ENCODE results near the gene NMB. TPM values are rescaled to one million over a fixed set of nuclear protein-coding genes. Genes with fewer than 3 reads are reported as not detected.
"Not testable (repeated sequence)": the region's sequence is repeated elsewhere in the genome, so short reads cannot be mapped to it uniquely, and the experiment has no call there.

NMB gene
- total RNA-seq, result 3.2 and 3.7 TPM in 2 replicates

DNA sequence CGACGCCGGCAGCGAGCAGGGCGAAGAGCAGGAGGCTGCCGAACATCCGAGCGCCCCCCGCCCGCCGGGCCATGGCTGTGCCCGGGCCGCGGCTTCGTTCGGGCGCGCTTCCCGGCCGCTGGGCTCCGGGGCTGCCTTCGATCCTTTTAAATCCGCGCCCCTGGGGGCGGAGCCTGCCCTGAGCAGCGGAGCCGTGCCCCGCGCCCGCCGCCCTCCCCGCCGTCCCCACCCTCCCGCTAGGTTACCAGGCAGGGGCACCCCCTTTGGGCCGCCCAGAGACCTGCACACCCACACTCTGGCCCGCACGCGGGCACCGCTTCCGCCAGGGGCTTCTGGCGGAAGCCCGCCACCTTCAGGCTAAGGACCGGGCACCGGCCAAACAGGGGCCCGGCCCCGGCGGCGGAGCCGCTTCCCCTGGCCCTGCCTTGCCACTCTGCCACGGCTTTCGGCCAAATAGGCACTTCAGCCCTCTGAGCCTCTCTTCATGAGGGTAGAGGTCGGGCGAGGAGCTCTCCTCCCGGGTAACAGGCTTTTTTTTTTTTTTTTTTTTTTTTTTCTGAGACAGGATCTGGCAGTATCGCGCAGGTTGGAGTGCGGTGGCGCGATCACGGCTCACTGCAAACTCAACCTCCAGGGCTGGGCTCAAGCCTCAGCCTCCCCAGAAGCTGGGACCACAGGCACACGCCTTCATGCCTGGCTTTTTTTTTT lies at the start of gene NMB:
Gene NMB, minus strand, starts transcription at position 120 of the 708 bp plus-strand sequence. Its CDS starts 47 bp downstream, at position 73.
- intact Hi-C loops (cut with micrococcal nuclease), result loop anchor here (1.0 kb wide), 2 partner anchors 57 to 270 kb away; no protein-coding TSS in a partner anchor

DNA sequence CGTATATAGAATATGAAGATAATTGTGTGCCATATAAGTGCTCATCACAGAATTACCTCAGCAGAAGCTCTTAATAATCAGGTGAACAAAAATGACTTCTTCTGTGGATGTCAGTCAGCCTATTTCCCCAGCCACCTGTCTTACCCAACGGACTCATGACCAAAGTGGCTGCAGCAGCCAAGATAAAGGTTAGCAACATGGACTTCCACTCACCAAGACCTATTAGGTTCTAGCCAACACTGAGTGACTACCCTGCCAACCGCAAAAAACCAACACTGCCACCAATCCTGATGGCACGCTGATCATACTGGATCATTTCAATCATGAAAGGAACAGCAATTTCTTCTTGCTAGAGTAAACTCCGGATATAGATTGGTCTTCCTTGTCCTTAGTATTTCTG lies 45.8 kb upstream of the NMB start:
- intact Hi-C loops (cut with micrococcal nuclease), result no loop called here

DNA sequence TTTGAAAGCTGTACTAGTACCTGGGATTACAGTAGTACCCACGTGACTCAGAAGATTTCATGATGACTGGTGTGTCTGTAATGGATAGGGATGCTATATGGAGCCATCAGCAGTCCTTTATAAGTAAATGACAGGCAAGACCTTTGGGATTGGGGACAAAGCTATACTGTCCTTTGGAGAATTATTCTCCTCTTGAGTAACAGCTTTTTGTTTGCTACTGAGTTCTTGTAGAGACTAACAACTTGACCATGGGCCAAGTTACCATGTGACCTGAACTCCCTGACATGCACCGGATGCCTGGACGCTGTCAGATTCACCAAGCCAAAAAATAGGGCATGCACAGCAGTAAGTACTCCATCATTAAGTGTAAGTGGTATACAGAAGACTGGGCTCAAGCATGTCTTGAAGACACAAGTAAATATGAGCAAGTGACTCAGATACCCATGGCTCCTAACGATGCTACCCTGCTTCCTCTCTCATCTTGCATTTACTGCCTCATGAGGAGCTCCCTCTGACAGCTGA lies 45.0 kb upstream of the NMB start:
- intact Hi-C loops (cut with micrococcal nuclease), result no loop called here

DNA sequence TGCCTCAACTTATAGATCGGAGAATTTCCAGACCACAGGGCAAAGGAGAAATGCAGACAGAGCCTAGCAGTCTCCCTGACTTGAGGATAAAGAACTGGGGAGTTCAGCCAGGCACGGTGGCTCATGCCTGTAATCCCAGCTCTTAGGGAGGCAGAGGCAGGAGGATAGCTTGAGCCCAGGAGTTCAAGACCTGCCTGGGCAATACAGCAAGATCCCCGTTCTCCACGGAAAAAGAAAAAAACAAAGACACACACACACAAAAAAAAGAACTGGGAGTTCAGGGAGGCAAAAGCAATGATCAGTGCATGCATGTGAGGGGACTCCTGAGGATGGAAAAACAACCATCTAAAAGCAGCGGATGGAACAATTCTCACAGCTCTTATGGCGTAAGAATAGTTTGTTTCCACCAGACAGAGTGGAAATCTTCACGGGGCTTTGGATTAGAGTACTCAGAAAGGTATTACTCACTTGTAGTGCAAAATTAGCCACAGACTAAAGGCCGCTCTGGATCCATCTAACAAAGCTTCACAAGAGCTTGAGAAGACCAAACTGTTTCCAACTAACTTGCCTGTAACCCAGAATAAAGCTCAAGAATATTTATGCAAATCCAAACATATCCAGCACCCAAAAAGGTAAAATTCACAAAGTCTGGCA lies 41.7 kb upstream of the NMB start:
- intact Hi-C loops (cut with micrococcal nuclease), result no loop called here

DNA sequence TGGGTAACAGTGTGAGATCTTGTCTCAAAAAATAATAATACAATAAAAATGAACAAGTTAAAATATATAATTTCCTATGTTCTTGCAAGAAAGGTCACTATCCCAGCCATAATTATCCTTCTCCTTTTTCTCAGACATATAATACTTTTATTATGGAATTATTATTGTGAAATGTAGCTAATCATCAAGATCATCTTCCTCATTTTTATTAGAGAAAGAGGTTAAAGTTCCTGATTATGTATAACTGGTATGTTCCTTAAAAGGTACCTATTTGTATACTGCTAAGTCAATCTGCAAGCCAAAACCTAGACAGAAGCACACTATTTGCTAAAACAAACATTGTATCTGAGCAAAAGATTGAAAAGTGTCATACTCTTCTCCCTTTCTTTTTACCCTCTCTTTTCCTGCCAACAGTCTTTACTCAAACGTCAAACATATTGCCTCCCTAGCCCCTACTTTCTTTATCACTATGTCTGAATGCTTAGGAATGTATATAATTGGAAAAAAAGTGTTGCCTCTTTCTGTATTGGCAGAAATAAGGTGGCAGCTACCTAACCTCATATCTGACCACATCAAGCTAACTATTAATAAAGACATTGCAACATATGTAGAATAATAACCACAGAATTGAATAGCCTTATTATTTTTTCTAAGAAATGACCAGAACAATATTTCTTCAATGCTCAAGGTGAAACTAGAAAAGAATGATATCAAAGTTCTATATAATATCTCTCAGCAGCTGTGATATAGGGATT lies 39.4 kb upstream of the NMB start:
- intact Hi-C loops (cut with micrococcal nuclease), result no loop called here

DNA sequence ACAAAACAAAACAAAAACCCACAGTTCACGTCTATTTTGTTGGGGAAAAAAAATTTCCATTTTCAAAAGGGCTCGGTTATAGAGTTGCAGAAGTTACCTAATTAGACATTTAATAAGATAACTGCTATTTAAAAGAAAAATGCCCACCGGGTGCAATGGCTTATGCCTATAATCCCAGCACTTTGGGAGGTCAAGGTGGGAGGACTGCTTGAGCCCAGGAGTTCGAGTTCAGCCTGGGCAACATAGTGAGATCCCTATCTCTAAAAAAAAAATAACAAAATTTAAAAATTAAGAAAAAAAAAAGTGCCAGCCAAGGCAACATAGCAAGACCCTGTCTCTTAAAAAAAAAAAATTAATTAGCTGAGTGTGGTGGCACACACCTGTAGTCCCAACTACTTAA lies 38.8 kb upstream of the NMB start:
- intact Hi-C loops (cut with micrococcal nuclease), result no loop called here

- intact Hi-C loops (cut with micrococcal nuclease), result no loop called here
These were observed 32.3 kb upstream of the NMB start for GRCh38 chr15:84690342-84690741.

- intact Hi-C loops (cut with micrococcal nuclease), result no loop called here
These were observed 31.9 kb upstream of the NMB start for GRCh38 chr15:84689858-84690257.

GRCh38 chr15:84686446-84686845 lies 28.4 kb upstream of the NMB start:
- intact Hi-C loops (cut with micrococcal nuclease), result not testable (repeated sequence)

DNA sequence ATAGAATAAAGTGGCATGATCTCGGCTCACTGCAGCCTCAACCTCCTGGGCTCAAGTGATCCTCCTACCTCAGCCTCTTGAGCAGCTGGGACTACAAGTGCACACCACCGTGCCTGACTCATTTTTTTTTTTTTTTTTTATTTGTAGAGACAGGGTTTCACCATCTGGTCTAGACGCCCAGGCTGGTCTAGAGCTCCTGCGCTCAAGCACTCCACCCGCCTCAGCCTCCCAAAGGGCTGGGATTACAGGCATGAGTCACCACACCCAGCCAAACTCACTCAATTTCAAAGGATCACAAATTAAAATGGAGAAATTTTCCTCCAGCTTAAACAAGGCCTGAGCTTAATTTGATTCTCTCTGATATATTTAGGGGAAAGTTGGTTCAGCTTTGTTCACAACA lies 27.3 kb upstream of the NMB start:
- intact Hi-C loops (cut with micrococcal nuclease), result no loop called here

DNA sequence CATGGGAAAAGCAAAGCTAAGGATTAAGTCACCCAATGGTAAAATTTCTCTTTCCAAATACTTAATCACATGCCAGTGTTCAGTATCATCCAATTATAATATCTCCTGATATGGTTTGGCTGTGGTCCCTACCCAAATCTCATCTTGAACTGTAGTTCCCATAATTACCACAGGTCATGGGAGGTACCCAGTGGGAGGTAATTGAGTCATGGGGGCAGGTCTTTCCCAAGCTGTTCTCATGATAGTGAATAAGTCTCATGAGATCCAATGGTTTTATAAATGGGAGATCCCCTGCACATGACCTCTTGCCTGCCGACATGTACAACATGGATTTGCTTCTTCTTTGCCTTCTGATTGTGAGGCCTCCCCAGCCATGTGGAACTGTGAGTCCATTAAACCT lies 26.1 kb upstream of the NMB start:
- intact Hi-C loops (cut with micrococcal nuclease), result no loop called here

DNA sequence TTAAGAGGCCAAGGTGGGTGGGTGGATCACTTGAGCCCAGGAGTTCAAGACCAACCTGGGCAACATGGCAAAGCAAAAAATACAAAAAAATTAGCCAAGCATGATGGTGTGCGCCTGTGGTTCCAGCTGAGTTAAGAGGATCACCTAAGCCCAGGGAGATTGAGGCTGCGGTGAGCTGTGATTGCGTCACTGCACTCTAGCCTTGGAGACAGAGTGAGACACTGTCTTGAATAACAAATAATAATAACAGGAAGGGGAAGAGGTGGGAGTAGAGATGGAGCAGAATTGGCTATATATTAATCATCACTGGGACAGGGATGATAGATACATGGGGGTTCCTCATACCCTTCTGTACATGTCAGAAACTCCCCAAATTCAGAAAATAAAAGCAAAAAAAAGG lies 23.8 kb upstream of the NMB start:
- intact Hi-C loops (cut with micrococcal nuclease), result no loop called here

DNA sequence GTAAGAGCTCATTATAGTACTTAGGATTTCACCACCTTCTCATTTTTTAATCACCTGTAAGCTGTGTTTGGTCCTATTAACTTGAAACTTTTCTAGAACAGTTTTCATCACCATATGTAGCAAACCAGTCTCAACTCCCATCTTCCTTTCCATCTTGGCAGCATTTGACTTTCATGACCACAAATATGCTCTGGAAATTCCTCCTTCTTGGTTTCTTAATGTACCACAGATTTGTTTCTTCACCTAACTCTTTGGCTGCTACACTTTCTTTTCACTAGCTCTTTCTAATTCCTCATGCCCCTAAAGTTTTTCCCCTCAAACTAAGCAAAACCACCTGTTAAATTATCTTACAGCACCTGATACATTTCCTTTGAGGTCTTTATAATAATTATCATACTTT lies 13.2 kb upstream of the NMB start:
- intact Hi-C loops (cut with micrococcal nuclease), result no loop called here

- intact Hi-C loops (cut with micrococcal nuclease), result no loop called here
These were observed 11.7 kb upstream of the NMB start for GRCh38 chr15:84669726-84670125.

DNA sequence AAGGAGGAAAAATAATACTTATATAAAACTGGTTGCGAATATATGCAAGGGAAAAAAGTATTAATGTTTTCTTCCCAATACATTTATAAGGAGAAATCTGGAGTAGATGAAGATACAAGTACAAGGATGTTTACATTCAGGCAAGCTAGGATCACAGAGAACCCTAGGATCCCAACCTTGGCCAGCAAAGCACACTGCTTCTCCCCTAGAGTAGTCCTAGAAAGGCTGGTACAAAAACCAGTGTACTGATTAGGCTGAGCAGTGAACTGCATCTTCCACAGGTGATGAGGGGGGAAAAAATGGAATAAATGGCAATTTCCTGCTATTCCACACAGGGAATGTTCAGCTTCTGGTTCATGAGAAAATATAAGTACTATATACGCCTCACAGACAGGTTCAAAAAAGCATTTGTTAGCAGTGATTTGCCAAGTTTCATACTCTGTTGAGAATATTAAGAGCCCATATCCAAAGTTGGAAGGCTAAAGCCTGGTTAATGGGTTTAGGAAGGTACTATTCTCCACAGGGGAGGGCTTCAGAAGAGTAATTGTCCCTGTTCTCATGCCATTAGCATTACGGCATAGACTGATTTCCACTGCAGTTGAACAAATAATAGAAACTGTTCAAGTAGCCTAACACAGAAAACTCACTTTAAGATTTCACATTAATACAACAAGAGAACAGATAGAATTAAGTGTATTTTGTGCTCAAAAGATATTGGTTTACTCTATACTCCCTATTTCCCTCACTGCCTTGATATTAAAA lies 10.4 kb upstream of the NMB start:
- intact Hi-C loops (cut with micrococcal nuclease), result no loop called here

- intact Hi-C loops (cut with micrococcal nuclease), result no loop called here
These were observed 8.4 kb upstream of the NMB start for GRCh38 chr15:84666373-84666772.

- intact Hi-C loops (cut with micrococcal nuclease), result no loop called here
These were observed 3.0 kb upstream of the NMB start for GRCh38 chr15:84661001-84661400.

DNA sequence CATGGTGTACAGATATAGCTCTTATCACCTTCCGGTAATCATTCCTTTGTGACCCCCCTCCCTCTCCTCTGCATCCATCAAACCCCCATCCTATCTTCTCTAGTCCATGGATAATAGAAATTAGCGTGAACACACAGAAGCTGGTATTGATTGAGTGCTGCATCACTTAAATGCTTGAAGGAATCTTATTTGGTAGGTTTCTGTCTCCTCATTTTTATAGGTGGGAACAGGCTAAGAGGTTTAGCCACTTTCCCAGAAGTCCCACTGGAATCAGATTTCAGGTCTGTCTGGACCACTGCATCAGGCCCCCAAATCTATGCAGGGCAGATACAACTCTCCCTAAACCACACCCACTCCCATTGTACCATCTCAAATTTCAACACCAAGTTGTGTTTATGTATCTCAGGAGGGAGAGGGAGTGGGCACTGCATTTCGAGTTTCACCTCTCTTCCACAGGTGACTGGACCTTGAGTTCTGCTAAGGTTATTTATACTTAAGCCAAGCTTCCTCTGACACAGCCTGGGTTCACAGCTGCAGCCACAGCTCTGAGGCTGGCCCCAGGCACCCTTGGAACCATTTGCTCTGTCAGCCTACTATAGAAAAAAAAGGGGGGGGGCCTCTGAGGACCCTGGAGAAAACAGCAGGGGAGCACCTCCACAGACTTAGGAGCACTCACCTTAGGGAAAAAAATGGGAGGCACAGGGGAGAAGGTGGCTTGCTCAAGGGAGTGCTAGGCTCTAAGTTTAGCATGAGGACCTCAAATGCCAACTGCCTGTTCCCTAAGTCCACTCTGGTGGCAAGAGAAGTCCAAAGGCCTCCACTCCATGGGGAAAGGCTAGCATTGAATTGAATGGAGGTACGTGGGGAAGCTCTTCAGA lies 2.1 kb upstream of the NMB start:
- intact Hi-C loops (cut with micrococcal nuclease), result no loop called here

DNA sequence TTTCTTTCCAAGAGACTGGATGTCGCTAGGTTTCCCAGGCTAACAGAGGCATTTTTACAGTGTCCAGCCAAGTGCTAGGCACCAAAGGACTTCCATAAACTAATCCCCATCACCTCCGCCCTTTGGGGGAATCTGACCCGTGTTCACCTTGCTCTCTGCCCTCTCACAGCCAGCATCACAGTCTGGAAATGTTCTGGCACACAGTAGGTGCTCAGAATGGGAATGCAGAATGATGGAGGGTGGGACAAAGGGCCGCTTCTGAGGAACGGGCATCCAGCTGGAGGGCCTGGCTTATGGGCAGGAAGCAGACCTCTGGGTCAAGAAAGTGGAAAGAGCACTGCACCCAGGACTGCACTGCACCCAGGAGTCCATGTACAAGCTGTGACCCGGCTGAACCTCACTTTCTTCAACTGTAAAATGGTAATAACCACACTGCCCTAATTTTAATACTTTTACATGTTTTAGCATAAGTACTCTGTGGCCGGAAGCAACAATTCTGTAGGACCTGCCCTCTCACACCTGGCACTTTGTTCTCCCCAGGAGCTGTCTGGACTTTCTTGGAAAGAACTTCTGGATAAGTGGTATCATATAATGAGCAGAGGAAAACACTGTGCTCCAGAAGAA lies 901 bp upstream of the NMB start:
- intact Hi-C loops (cut with micrococcal nuclease), result loop anchor here (1.0 kb wide), 2 partner anchors 56 to 269 kb away; no protein-coding TSS in a partner anchor

DNA sequence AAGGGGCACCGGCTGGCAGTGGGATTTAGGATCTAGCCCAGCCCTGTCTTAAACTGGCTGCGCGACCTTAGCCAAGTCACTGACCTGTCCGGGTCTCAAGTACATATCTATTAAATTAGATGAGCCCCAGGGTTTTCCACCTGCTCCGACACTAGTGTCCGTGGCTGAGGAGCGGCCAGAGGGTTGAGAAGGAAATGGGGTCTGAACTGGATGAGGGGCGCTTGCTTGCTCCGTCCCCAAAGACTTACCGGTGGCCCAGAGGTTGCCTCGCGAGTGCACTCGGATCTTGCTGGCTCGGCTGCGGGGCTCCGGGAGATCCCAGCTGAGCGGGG lies 285 bp downstream of the NMB start:
- intact Hi-C loops (cut with micrococcal nuclease), result loop anchor here (1.0 kb wide), 2 partner anchors 58 to 271 kb away; no protein-coding TSS in a partner anchor
